Measurements from ENCODE around the gene SP4.

Gene SP4

GRCh38 chr7:21562385-21562784 lies 134.5 kb downstream of the SP4 start:
- TF ChIP-seq, protein P1, sequence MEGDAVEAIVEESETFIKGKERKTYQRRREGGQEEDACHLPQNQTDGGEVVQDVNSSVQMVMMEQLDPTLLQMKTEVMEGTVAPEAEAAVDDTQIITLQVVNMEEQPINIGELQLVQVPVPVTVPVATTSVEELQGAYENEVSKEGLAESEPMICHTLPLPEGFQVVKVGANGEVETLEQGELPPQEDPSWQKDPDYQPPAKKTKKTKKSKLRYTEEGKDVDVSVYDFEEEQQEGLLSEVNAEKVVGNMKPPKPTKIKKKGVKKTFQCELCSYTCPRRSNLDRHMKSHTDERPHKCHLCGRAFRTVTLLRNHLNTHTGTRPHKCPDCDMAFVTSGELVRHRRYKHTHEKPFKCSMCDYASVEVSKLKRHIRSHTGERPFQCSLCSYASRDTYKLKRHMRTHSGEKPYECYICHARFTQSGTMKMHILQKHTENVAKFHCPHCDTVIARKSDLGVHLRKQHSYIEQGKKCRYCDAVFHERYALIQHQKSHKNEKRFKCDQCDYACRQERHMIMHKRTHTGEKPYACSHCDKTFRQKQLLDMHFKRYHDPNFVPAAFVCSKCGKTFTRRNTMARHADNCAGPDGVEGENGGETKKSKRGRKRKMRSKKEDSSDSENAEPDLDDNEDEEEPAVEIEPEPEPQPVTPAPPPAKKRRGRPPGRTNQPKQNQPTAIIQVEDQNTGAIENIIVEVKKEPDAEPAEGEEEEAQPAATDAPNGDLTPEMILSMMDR (IDR thresholded peaks at IDR 0.05), result no peak
- H3K4me1 ChIP-seq, result peaks cover 51% of the 10 kb centered on the region

More at GRCh38 chr7:21562385-21562784, 134.5 kb downstream of the SP4 start:
- Histone ChIP-seq H3K4me2 (ENCODE audit: low read length) (no peak overlapping the region), H3K9me3 (ENCODE audit: control insufficient read depth, low read length) (no peaks in the 10 kb centered on the region), H3K4me3 (ENCODE audit: low read depth, low read length) (no peak overlapping the region), H2AFZ (no peak overlapping the region), H3K27ac (peak overlapping the region; percentile 94), H3K36me3 (ENCODE audit: control insufficient read depth, insufficient read depth, low read length) (peaks cover 3% of the 10 kb centered on the region), H3K79me2 (no peaks in the 10 kb centered on the region), H3K9ac (no peak overlapping the region), H3K27me3 (ENCODE audit: control insufficient read depth, insufficient read depth, low read length) (no peaks in the 10 kb centered on the region)
